H9 (cell line): ENCODE results near the gene WDR5B. TPM values are rescaled to one million over a fixed set of nuclear protein-coding genes. Genes with fewer than 3 reads are reported as not detected.

Source experiments
- DNase-seq: peaks from one replicate; pipeline ENCODE4 v3.0.0-alpha.2; 2017
- H2AFZ ChIP-seq: one replicate; pipeline ENCODE4 v1.6.1; 2013; ENCODE audit warnings: mild to moderate bottlenecking, low read length, control low read depth, moderate library complexity
- H2AK5ac ChIP-seq: 2 replicates; pipeline ENCODE4 v1.6.1; 2013; ENCODE audit warnings: low read length, control low read depth, mixed read lengths; ENCODE audit not compliant: insufficient read length
- H2BK120ac ChIP-seq: one replicate; pipeline ENCODE4 v1.6.1; 2013; ENCODE audit warnings: low read depth, mild to moderate bottlenecking, low read length, control low read depth, inconsistent platforms; ENCODE audit not compliant: poor library complexity, severe bottlenecking
- H2BK12ac ChIP-seq: 2 replicates; pipeline ENCODE4 v1.6.1; 2013; ENCODE audit warnings: low read length, control low read depth, mixed read lengths, low read depth; ENCODE audit not compliant: insufficient read length
- H2BK15ac ChIP-seq: 2 replicates; pipeline ENCODE4 v1.6.1; 2013; ENCODE audit warnings: low read depth, low read length, control low read depth
- H2BK20ac ChIP-seq: one replicate; pipeline ENCODE4 v1.6.1; 2013; ENCODE audit warnings: low read depth, mild to moderate bottlenecking, low read length, control low read depth, inconsistent platforms; ENCODE audit not compliant: poor library complexity, severe bottlenecking
- H2BK5ac ChIP-seq: 2 replicates; pipeline ENCODE4 v1.6.1; 2013; ENCODE audit warnings: low read length, control low read depth, mixed read lengths; ENCODE audit not compliant: insufficient read length
- H3K14ac ChIP-seq: 2 replicates; pipeline ENCODE4 v1.6.1; 2013; ENCODE audit warnings: low read length, control low read depth; ENCODE audit not compliant: insufficient read depth
- H3K18ac ChIP-seq: 2 replicates; pipeline ENCODE4 v1.6.1; 2013; ENCODE audit warnings: low read depth, mild to moderate bottlenecking, mixed read lengths, low read length, control low read depth; ENCODE audit not compliant: insufficient read length
- H3K23ac ChIP-seq: 2 replicates; pipeline ENCODE4 v1.6.1; 2013; ENCODE audit warnings: low read length, control low read depth, mixed read lengths, low read depth; ENCODE audit not compliant: insufficient read length
- H3K23me2 ChIP-seq: 2 replicates; pipeline ENCODE4 v1.6.1; 2013; ENCODE audit warnings: low read depth, mild to moderate bottlenecking, mixed read lengths, low read length, control low read depth; ENCODE audit not compliant: insufficient read length, poor library complexity, severe bottlenecking
- H3K27ac ChIP-seq: 2 replicates; pipeline ENCODE4 v1.5.1; 2013; ENCODE audit warnings: low read length, control low read depth, mixed read lengths, low read depth; ENCODE audit not compliant: insufficient read length
- H3K27me3 ChIP-seq: 2 replicates; pipeline ENCODE4 v1.6.1; 2013; ENCODE audit warnings: low read length, control low read depth, inconsistent platforms; ENCODE audit not compliant: insufficient read depth
- H3K4ac ChIP-seq: 2 replicates; pipeline ENCODE4 v1.6.1; 2013; ENCODE audit warnings: low read depth, mild to moderate bottlenecking, control low read depth, inconsistent platforms, low read length, moderate library complexity
- H3K4me1 ChIP-seq: 2 replicates; pipeline ENCODE4 v1.6.1; 2013; ENCODE audit warnings: low read length, control low read depth, inconsistent platforms; ENCODE audit not compliant: insufficient read depth
- H3K4me2 ChIP-seq: 2 replicates; pipeline ENCODE4 v1.6.1; 2013; ENCODE audit warnings: low read length, control low read depth, mixed read lengths; ENCODE audit not compliant: insufficient read length, insufficient read depth
- H3K56ac ChIP-seq: 2 replicates; pipeline ENCODE4 v1.6.1; 2013; ENCODE audit warnings: low read depth, mild to moderate bottlenecking, mixed read lengths, low read length, control low read depth; ENCODE audit not compliant: insufficient read length
- H3K79me1 ChIP-seq: 2 replicates; pipeline ENCODE4 v1.6.1; 2013; ENCODE audit warnings: low read depth, mild to moderate bottlenecking, moderate library complexity, low read length, control low read depth, inconsistent platforms; ENCODE audit not compliant: insufficient read depth, poor library complexity, severe bottlenecking
- H3K79me2 ChIP-seq: 2 replicates; pipeline ENCODE4 v1.6.1; 2013; ENCODE audit warnings: low read length, control low read depth, inconsistent platforms; ENCODE audit not compliant: insufficient read depth
- H3K9ac ChIP-seq: 2 replicates; pipeline ENCODE4 v1.6.1; 2013; ENCODE audit warnings: low read length, control low read depth, mixed read lengths; ENCODE audit not compliant: insufficient read length; ENCODE audit errors: extremely low read depth
- H3K9me3 ChIP-seq: one replicate; pipeline ENCODE4 v1.6.1; 2013; ENCODE audit warnings: low read depth, low read length, inconsistent platforms; ENCODE audit not compliant: control insufficient read depth
- H3T11ph ChIP-seq: one replicate; pipeline ENCODE4 v1.6.1; 2013; ENCODE audit warnings: mild to moderate bottlenecking, low read length, control low read depth, inconsistent platforms
- H4K20me1 ChIP-seq: one replicate; pipeline ENCODE4 v1.6.1; 2013; ENCODE audit not compliant: control insufficient read depth, insufficient read length, insufficient read depth
- H4K5ac ChIP-seq: 2 replicates; pipeline ENCODE4 v1.6.1; 2013; ENCODE audit warnings: low read depth, mild to moderate bottlenecking, mixed read lengths, low read length, control low read depth; ENCODE audit not compliant: insufficient read length
- H4K8ac ChIP-seq: replicated peaks from 2 replicates; pipeline ENCODE4 v1.6.1; 2013; ENCODE audit warnings: low read length, control low read depth, mixed read lengths, low read depth; ENCODE audit not compliant: insufficient read length
- H4K91ac ChIP-seq: 2 replicates; pipeline ENCODE4 v1.6.1; 2013; ENCODE audit warnings: low read depth, mild to moderate bottlenecking, moderate library complexity, mixed read lengths, low read length, control low read depth; ENCODE audit not compliant: insufficient read length
- H3K27ac Mint-ChIP-seq, 3 experiments: 2 replicates in 2 of 3; 3 replicates in 1 of 3; pipeline ENCODE4 v1.8.0; 2020 to 2021; ENCODE audit warnings: mixed read lengths in 3 of 3, mild to moderate bottlenecking in 1 of 3, moderate library complexity in 1 of 3
- H3K27me3 Mint-ChIP-seq: 2 replicates; pipeline ENCODE4 v1.8.0; 2021; ENCODE audit warnings: low read depth, mild to moderate bottlenecking, moderate library complexity, mixed read lengths
- H3K36me3 Mint-ChIP-seq, 3 experiments: 2 replicates in 2 of 3; 3 replicates in 1 of 3; pipeline ENCODE4 v1.8.0; 2020 to 2021; ENCODE audit warnings: low read depth in 3 of 3, mixed read lengths in 3 of 3; ENCODE audit not compliant: insufficient read depth in 1 of 3
- H3K4me1 Mint-ChIP-seq, 2 experiments: 2 replicates each; pipeline ENCODE4 v1.8.0; 2020; ENCODE audit warnings: mixed read lengths in 2 of 2
- H3K4me3 Mint-ChIP-seq, 2 experiments: 2 replicates in 1 of 2; 3 replicates in 1 of 2; pipeline ENCODE4 v1.8.0; 2020 to 2021; ENCODE audit warnings: mild to moderate bottlenecking in 2 of 2, mixed read lengths in 2 of 2, moderate library complexity in 1 of 2
- H3K9me3 Mint-ChIP-seq, 2 experiments: 2 replicates in 1 of 2; 3 replicates in 1 of 2; pipeline ENCODE4 v1.8.0; 2020; ENCODE audit warnings: mild to moderate bottlenecking in 2 of 2, mixed read lengths in 2 of 2, moderate library complexity in 1 of 2
- CTCF ChIP-seq: fragments of 200-600 bp; sonication (generic); conservative IDR thresholded peaks from 3 replicates; pipeline ENCODE4 v1.8.0; 2021; ENCODE audit warnings: antibody characterized with exemption, mild to moderate bottlenecking
- WGBS: extraction: QIAGEN DNeasy Blood & Tissue Kit; methylation state at CpG from one replicate; pipeline ENCODE4 v1.1.7; 2013; ENCODE audit warnings: missing lambda C conversion rate, low lambda C conversion rate, mixed read lengths; ENCODE audit not compliant: insufficient read length; ENCODE audit errors: extremely low coverage; 5-methylcytosine and 5-hydroxymethylcytosine counted together
- total RNA-seq: library from RNA; stranded (reverse); gene quantifications from 2 replicates; pipeline ENCODE4 v1.2.1, GENCODE V29; 2021

WDR5B gene
- total RNA-seq, 1 experiment from 2014 or later: 3.7 TPM

GRCh38 chr3:122464659-122465058 lies 48.8 kb upstream of the WDR5B start:
- no peak for TF ChIP-seq CTCF
- Histone ChIP-seq H4K20me1 (no peaks in the 10 kb centered on the region), H3K56ac (no peak overlapping the region), H2BK15ac (no peak overlapping the region), H2BK5ac (no peak overlapping the region), H4K5ac (no peak overlapping the region), H3K14ac (no peak overlapping the region), H2BK120ac (no peak overlapping the region), H4K8ac (no peak overlapping the region), H3K23ac (no peak overlapping the region), H3K4ac (no peak overlapping the region), H3K27ac (no peak overlapping the region), H3K27me3 (no peaks in the 10 kb centered on the region), H3K9me3 (no peaks in the 10 kb centered on the region), H2BK12ac (no peak overlapping the region), H2AK5ac (no peak overlapping the region), H3K79me2 (no peaks in the 10 kb centered on the region), H2BK20ac (no peak overlapping the region), H3K4me1 (0 out of 2 replicates have a peak, but pooled peaks cover 2% of the 10 kb centered on the region), H3K18ac (no peak overlapping the region), H4K91ac (no peak overlapping the region), H3K79me1 (peaks cover 6% of the 10 kb centered on the region), H3K9ac (no peak overlapping the region), H3K4me2 (no peak overlapping the region), H3T11ph (no peak overlapping the region), H2AFZ (no peak overlapping the region), H3K23me2 (no peaks in the 10 kb centered on the region)
- H3K4me3 Mint-ChIP-seq: no peak overlapping the region
- no peak for DNase-seq
- no peaks in the 10 kb centered on the region for H3K27me3 Mint-ChIP-seq
- no CpG with 5 or more reads among the region's 1 CpG for WGBS
- no peaks in the 10 kb centered on the region for H3K9me3 Mint-ChIP-seq
- H3K4me1 Mint-ChIP-seq: peaks cover 24 to 25% of the 10 kb centered on the region in 2 experiments
- peaks cover 5 to 51% (median 35%) of the 10 kb centered on the region in 3 experiments; a peak in 6 of 7 replicates for H3K36me3 Mint-ChIP-seq
- H3K27ac Mint-ChIP-seq: no peak overlapping the region; a peak in 1 of 7 replicates
